Upper lobe of right lung (tissue), 1 donor: Measurements from ENCODE around the gene BATF3. TPM values are rescaled to one million over a fixed set of nuclear protein-coding genes. Genes with fewer than 3 reads are reported as not detected.

Experiments
- ATAC-seq: fragments of 200-7000 bp; cut with Tn5 transposase; one replicate; pipeline ENCODE4 v1.9.1; 2020; ENCODE audit warnings: mild to moderate bottlenecking, moderate library complexity
- DNase-seq: peaks from one replicate; pipeline ENCODE4 v3.0.0-alpha.2; 2020
- H3K27ac ChIP-seq: fragments of 200-600 bp; one replicate; pipeline ENCODE4 v1.8.0; 2022
- H3K27me3 ChIP-seq: fragments of 200-600 bp; one replicate; pipeline ENCODE4 v1.8.0; 2022; ENCODE audit warnings: mild to moderate bottlenecking
- H3K36me3 ChIP-seq: fragments of 200-600 bp; one replicate; pipeline ENCODE4 v1.8.0; 2022
- H3K4me1 ChIP-seq: fragments of 200-600 bp; one replicate; pipeline ENCODE4 v1.8.0; 2022
- H3K4me3 ChIP-seq: fragments of 200-600 bp; one replicate; pipeline ENCODE4 v1.8.0; 2022; ENCODE audit warnings: mild to moderate bottlenecking
- H3K9me3 ChIP-seq: fragments of 200-600 bp; one replicate; pipeline ENCODE4 v1.8.0; 2022
- CTCF ChIP-seq: fragments of 200-600 bp; IDR thresholded peaks from one replicate; pipeline ENCODE4 v1.8.0; 2022; ENCODE audit warnings: antibody characterized with exemption
- intact Hi-C: fragments of 100-400 bp; cut with DNase I; formaldehyde crosslinking; loops from one replicate; pipeline ENCODE4 v1.11.0; 2022
- total RNA-seq: library from RNA; stranded (reverse); fragmentation: NEBNext Ultra II Directional; extraction: Animal tissue kit (Norgen Biotek cat#: 25700); gene quantifications from one replicate; pipeline ENCODE4 v1.2.1, GENCODE V29; 2021
- donor health status: DM: no; HTN: yes; CAD: no; lungs with severe emphysema.

The BATF3 gene
- total RNA-seq, 1 donor from 2014 or later: 10.0 TPM

- ATAC-seq (peak; percentile 84), DNase-seq (no peak)
- intact Hi-C loops: no loop called here
- no peak for TF ChIP-seq CTCF
- H3K9me3 ChIP-seq: no peaks in the 10 kb centered on the region
- no peak overlapping the region for H3K4me3 ChIP-seq
- no peak overlapping the region for H3K27ac ChIP-seq
- peaks cover 24% of the 10 kb centered on the region for H3K4me1 ChIP-seq
- no peaks in the 10 kb centered on the region for H3K36me3 ChIP-seq
- H3K27me3 ChIP-seq: no peaks in the 10 kb centered on the region
Measured at GRCh38 chr1:212671342-212672031, 28.2 kb downstream of the BATF3 start.

GRCh38 chr1:212670882-212671281 is 28.8 kb downstream of the BATF3 start:
- Histone ChIP-seq H3K4me3 (no peak overlapping the region), H3K9me3 (no peaks in the 10 kb centered on the region), H3K27ac (no peak overlapping the region), H3K27me3 (no peaks in the 10 kb centered on the region), H3K36me3 (no peaks in the 10 kb centered on the region), H3K4me1 (peaks cover 24% of the 10 kb centered on the region)
- intact Hi-C loops: no loop called here
- no peak for TF ChIP-seq CTCF
- ATAC-seq: no peak
- DNase-seq: no peak

DNA sequence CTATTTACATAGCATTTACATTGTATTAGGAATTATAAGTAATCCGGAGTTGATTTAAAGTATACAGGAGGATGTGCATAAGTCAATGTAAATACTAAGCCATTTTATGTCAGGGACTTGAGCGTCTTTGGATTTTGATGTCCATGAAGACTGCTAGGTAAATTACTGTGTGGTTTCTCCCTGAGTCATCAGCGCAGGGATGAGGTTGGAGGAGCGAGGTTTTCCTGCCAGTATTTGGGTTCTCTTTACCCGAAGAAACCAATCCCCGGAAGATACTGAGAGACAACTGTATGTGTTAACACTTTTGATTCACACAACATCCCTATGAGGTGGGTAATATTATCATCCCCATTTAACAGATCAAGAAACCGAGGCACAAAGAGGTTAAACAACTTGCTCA is 29.3 kb downstream of the BATF3 start:
- Histone ChIP-seq H3K4me1 (peaks cover 24% of the 10 kb centered on the region), H3K27ac (no peak overlapping the region), H3K36me3 (no peaks in the 10 kb centered on the region), H3K4me3 (no peak overlapping the region), H3K9me3 (no peaks in the 10 kb centered on the region), H3K27me3 (no peaks in the 10 kb centered on the region)
- DNase-seq (no peak), ATAC-seq (no peak)
- no peak for TF ChIP-seq CTCF
- intact Hi-C loops: no loop called here

GRCh38 chr1:212669600-212669999 is 30.0 kb downstream of the BATF3 start:
- H3K36me3 ChIP-seq: no peaks in the 10 kb centered on the region
- DNase-seq (no peak), ATAC-seq (no peak)
- peaks cover 24% of the 10 kb centered on the region for H3K4me1 ChIP-seq
- H3K27ac ChIP-seq: no peak overlapping the region
- H3K27me3 ChIP-seq: no peaks in the 10 kb centered on the region
- intact Hi-C loops: no loop called here
- no peak overlapping the region for H3K4me3 ChIP-seq
- no peak for TF ChIP-seq CTCF
- H3K9me3 ChIP-seq: no peaks in the 10 kb centered on the region

DNA sequence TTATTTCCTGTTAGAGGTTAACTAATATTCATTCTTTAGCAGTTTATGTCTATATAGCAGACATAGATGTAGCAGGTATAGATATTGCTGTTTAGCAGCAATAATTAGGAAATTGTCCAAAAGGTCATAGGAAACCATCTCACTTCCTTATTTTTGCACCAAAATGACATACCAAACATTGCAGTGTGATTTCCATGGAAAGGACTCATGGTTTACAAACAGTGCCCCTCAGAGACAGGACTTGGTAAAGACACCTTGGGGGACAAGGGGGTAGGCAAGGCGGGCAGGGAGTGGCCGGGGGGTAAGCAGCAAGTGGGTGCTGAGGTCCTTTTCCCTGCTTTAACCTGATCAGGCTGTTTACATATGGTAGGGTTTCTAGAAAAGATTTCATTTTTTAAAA is 30.5 kb downstream of the BATF3 start:
- Histone ChIP-seq H3K9me3 (no peaks in the 10 kb centered on the region), H3K4me3 (no peak overlapping the region), H3K27ac (no peak overlapping the region), H3K36me3 (no peaks in the 10 kb centered on the region), H3K27me3 (no peaks in the 10 kb centered on the region), H3K4me1 (peaks cover 24% of the 10 kb centered on the region)
- DNase-seq (no peak), ATAC-seq (peak; percentile 4)
- intact Hi-C loops: no loop called here
- peak; percentile 28 for TF ChIP-seq CTCF

DNA sequence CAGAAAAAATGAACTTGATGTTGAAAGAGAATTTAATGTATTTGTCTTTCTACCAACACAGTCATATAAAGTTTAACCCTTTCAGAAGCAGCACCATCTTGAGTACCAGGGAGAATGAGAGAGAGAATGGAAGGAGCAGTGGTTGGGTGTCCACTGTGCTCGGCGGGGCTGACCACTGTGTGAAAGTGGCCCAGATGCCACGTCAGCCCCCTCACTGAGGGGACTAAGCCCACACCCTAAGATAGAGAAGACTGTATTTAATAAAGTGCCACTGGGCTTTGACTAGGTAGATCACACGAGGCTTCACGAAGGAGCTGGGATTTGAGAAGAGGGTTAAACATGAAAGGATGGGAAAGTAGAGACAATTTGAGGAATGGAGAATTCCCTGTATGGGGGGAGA is 31.2 kb downstream of the BATF3 start:
- Histone ChIP-seq H3K4me1 (peaks cover 24% of the 10 kb centered on the region), H3K27ac (peak overlapping the region; percentile 87), H3K36me3 (no peaks in the 10 kb centered on the region), H3K4me3 (no peak overlapping the region), H3K27me3 (no peaks in the 10 kb centered on the region), H3K9me3 (no peaks in the 10 kb centered on the region)
- TF ChIP-seq CTCF: no peak
- intact Hi-C loops: no loop called here
- DNase-seq: no peak
- no peak for ATAC-seq
